ENCODE data around the gene SOWAHC.
"Not testable (repeated sequence)": the region's sequence is repeated elsewhere in the genome, so short reads cannot be mapped to it uniquely, and the experiment has no call there.

SOWAHC gene

GRCh38 chr2:109613922-109614714, at the start of gene SOWAHC, which contains the start of gene SEPTIN10:
TSS of gene SOWAHC (plus strand) at chr2:109614364. CDS start at chr2:109614490, 126 bp downstream.
TSS of gene SEPTIN10 (minus strand) at chr2:109613966. CDS start at chr2:109613827, 139 bp downstream.
- peak; percentile 90 to 99 (median 97) for DNase-seq

DNA sequence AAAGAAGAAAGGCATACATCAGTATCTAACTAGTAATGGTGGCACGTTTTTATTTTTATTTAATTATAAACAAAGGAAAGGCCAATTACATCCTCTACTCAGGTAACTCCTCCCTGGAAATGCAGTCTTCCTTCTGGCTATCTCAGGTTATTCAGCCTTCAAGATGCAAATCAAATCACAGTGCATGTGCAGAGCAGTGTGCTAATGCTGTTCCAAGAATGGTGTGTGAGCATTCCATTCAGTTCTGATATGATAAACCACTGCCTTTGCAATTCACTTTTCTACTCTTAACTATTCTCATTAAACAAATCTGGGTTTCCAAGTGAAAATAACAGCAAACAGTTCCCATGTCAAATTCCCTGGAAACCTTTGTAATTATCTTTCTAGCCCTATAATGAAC, 38.8 kb upstream of the SOWAHC start:
- DNase-seq: no peak

GRCh38 chr2:109577630-109578029, 36.5 kb upstream of the SOWAHC start:
- DNase-seq: not testable (repeated sequence)

DNA sequence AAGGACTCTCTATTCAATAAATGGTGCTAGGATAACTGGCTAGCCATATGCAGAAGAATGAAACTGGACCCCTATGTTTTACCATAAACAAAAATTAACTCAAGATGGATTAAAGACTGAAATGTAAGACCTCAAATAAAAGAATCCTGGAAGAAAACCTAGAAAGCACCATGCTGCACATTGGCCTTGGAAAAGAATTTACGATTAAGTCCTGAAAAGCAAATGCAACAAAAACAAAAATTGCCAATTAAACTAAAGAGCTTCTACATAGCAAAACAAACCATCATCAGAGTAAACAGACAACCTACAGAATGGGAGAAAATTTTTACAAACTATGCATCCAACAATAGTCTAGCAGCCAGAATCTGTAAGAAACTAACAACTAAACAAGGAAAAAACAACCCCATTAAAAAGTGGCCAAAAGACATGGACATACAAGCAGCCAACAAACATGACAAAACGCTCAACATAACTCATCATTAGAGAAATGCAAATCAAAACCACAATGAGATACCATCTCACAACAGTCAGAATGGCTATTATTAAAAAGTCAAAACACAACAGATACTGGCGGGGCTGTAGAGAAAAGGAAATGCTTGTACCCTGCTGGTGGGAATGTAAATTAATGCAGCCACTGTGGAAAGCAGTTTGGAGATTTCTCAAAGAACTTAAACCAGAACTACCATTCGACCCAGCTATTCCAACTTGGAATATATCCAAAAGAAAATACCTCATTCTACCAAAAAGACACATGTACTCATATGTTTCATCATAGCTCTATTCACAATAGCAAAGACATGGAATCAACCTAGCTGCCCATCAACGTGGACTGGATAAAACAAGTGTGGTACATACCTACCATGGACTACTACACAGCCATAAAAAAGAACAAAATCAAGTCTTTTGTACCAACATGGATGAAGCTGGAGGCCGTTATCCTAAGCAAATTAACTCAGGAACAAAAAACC, 31.0 kb upstream of the SOWAHC start:
- DNase-seq: no peak

- DNase-seq: no peak
Observed at GRCh38 chr2:109586687-109587086, 27.5 kb upstream of the SOWAHC start.

DNA sequence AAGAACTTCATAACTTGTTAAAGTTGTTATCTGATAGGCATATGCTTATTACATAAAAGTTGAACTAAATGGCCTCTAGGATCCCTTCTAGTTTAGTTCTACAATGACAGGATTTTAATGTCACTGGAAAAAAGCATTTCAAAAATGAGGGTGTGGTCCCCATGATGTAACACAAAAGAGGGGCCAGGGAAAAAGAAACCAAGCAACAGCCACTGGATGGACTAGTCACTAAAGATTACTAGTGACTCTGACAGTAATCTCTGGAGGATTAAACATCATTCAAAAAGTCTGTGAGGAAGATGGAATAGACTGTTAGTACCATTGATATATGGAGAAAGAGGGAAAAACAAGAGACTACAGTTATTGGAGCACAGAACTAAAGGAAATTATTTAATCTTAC, 23.0 kb upstream of the SOWAHC start:
- DNase-seq: no peak

GRCh38 chr2:109592905-109593304, 21.3 kb upstream of the SOWAHC start:
- no peak for DNase-seq

GRCh38 chr2:109594246-109594885, 19.8 kb upstream of the SOWAHC start:
- DNase-seq: peak in 2 of 3 experiments; percentile 2 to 34

DNA sequence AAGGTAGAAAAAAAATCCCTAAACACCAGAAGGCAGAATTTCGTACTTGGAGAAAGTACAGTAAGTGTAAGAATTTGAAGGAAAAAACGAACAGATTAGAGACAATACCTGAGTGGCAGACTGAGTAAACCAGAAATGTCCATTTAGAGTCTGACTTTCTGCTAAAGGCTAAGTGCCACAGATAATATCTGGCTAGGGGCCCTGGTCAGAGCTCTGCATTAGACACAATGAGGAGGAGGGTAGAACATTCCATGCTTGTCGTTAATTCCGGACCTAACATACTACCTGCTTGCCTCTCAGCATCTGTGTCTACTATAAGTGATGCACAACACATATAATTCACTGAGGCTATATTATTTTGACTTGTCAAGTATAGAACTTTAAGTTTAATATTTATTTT, 18.5 kb upstream of the SOWAHC start:
- DNase-seq: no peak

- no peak for DNase-seq
Observed at GRCh38 chr2:109597283-109597682, 16.9 kb upstream of the SOWAHC start.

GRCh38 chr2:109601783-109602182, 12.4 kb upstream of the SOWAHC start:
- DNase-seq: no peak

DNA sequence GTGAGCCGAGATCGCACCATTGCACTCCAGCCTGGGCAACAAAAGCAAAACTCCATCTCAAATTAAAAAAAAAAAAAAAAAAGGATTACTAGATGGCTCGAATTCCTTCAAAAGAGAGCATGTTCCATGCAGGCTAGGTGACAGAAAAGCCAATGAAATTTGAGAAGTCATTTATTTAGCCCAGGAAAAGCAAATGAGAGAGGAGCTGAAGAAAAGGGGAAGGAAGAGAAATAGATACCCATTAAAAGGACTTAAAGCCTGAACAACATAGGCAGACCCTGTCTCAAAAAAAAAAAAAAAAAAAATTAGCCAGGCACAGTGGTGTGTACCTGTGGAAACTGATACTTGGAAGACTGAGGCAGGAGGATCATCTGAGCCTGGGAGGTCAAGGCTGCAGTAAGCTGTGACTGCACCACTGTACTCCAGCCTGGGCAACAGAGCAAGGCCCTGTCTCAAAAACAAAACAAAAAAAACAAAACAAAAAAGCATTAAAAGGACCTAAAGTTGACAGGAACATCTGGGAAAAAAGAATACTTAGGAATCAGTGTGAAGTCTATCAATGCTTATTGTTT, 11.5 kb upstream of the SOWAHC start:
- DNase-seq: no peak

- no peak for DNase-seq
Observed at GRCh38 chr2:109604597-109604996, 9.6 kb upstream of the SOWAHC start.

- no peak for DNase-seq
Observed at GRCh38 chr2:109607766-109608165, 6.4 kb upstream of the SOWAHC start.

DNA sequence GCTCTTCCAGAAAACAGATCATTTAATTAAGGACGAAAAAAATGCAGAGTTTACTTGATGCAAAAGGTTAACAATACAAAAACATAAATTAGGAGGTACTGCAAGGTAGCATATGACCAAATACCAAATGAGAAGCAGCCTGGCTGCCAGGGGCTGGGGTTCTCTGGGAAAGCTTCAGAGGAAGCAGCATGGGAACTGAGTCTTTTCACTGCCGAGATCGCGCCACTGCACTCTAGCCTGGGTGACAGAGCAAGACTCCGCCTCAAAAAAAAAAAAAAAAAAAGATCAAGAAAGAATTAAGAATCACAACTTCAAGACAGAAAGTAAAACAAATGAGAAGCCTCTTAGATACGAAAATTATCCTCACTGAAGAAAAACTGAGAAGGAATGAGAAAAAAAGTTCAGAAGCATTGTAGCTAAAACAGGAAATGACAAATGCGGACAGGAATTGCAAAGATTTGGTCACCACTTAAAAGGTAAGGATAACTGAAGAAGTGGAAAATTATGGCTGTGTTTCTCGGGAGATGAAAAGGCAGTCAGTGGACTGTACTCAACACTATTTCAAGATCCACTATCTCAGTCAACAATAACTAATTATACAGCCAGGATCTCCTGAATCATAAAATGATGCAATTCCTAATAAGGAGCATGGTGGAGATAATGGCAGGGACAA, 4.7 kb upstream of the SOWAHC start:
- no peak for DNase-seq

DNA sequence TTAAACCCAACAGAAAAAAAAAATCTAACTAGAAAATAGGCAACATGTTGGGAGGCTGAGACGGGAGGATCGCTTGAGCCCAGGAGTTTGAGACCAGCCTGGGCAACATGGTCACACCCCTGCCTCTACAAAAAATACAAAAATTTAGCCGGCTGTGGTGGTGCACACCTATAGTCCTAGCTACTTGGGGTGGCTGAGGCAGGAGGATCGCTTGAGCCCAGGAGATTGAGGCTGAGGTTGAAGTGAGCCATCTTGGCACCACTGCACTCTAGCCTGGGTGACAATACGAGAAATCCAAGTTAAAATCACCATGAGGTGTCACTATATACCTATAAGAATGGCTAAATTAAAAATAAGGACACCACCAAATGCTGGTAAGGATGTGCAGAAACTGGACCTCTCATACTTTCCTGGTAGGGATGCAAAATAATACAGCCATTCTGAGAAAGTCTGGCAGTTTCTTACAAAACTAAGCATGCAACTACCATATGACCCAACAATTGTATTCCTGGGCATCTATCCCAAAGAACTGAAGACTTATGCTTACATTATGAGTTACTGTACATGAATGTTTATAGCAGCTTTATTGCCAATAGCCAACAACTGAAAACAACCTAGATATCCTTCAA, 2.6 kb upstream of the SOWAHC start:
- DNase-seq: peak in 1 of 3 experiments; percentile 32

DNA sequence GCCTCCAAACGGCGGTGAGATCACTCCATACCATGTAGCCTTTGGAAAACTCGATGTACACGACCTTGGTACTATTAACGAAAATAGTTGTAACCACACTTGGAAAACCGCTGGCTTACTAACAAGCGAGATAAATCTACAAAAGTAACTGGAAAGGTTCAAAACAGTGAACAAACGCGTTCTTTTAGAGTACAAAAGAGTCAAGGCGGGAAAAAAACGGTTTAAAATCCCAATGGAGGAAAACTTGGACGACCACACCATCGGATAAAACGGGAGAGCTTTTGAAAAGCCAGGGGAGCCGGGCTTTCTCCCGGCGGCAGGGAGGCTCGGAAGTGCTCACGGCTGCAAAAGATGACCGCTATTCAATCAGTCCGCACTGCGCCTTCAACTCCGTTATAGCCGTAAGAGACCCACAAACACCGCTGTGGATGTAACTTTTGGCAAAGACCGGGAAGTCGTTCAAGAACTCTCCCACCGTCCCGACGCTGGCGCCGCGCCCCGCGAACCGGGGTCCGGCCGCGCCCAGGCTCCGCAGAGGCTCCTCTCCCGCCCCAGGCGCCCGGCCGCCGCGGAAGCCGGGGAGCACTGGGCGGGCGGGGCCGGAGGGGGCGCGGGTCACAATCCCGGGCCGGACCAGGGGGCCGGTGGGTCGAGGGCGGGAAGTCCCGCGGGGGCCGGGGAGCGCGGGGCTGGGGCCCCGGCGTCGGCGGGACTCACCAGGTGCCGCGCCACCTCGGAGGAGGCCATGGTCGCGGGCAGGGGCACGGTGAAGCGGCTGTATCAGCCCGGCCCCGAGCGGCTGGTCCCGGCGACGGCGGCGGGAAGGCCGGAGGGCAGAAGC, 863 bp upstream of the SOWAHC start:
- peak; percentile 11 to 81 (median 71) for DNase-seq

- peak in 2 of 3 experiments; percentile 67 to 81 for DNase-seq
Observed at GRCh38 chr2:109614715-109615636, 812 bp downstream of the SOWAHC start.

DNA sequence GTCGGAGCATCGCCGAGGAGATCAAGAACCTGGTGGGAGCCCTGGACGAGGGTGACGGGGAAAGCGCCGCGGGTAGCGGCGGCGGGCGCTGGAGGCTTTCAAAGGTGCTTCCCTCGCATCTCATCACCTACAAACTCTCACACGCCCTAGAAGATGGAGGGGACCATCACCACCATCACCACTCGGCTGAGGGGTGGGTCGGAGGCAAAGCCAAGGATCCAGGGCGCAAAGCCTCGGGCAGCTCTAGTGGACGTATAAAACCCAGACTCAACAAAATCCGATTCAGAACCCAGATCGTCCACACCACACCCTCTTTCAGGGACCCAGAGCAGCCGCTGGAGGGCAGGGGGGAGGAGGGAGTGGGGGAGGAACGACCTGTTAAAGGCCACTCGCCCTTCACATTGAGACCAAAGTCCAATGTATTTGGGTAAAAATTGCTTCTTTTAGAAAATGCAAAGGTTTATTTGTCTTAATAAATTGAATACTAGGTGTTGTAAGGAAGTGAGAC, 1.5 kb downstream of the SOWAHC start:
- peak in 2 of 3 experiments; percentile 23 to 34 for DNase-seq

Data from NCI-H1417 (cell line).